Measurements from ENCODE around the gene HNRNPA2B1. TPM values are rescaled to one million over a fixed set of nuclear protein-coding genes. Genes with fewer than 3 reads are reported as not detected.

The HNRNPA2B1 gene
- total and polyA plus RNA-seq, 2 donors (not counting 1 experiment from before 2014, with no cell fraction given) = 167 to 524 TPM

- no peaks in the 10 kb centered on the region for H3K27me3 Mint-ChIP-seq
- peak overlapping the region; percentile 82 for H3K4me2 ChIP-seq (replicated peaks; ENCODE audit: low read depth, low read length, poor library complexity, severe bottlenecking)
- H3K4me1 Mint-ChIP-seq = peaks cover 52% of the 10 kb centered on the region
- H3K36me3 ChIP-seq (replicated peaks in 1 of 2; ENCODE audit: control extremely low read depth in 1 of 2, control insufficient read depth in 1 of 2, extremely low read depth in 1 of 2, insufficient read depth in 2 of 2, low read length in 1 of 2) = peaks cover 0 to 51% of the 10 kb centered on the region in 2 experiments
- H4K20me1 ChIP-seq (ENCODE audit: control insufficient read depth, insufficient read depth, low read length, poor library complexity, severe bottlenecking) = peaks cover 67% of the 10 kb centered on the region
- H3K27ac Mint-ChIP-seq = peak overlapping the region; percentile 100
- DNase-seq = no peak
- H3K4me3 Mint-ChIP-seq = peak overlapping the region; percentile 99
- ChIA-PET CTCF (interaction anchor here (0.7 to 9.6 kb wide), 32 partner anchors 8 to 308 kb away, joined by 3 to 114 read pairs (median 4); partner anchors contain the start of genes NFE2L3 and SNX10), POLR2A (interaction anchor here (0.6 to 3.3 kb wide), 4 partner anchors 10 to 160 kb away, joined by 9 to 15 read pairs (median 12); no protein-coding TSS in a partner anchor)
- no peak overlapping the region for H2AFZ ChIP-seq (ENCODE audit: insufficient read depth, low read depth, low read length, poor library complexity, severe bottlenecking)
- intact Hi-C loops (cut with micrococcal nuclease) = loop anchor here (1.0 to 10.0 kb wide), 4 partner anchors 45 to 966 kb away; partner anchors contain the start of gene HOXA9
- ATAC-seq (ENCODE audit: low read depth) = no peak
- H3K9me3 Mint-ChIP-seq (ENCODE audit: insufficient read depth) = no peaks in the 10 kb centered on the region
- peaks cover 45 to 48% of the 10 kb centered on the region in 2 donors for H3K4me1 ChIP-seq (ENCODE audit: control insufficient read depth in 2 of 2, insufficient read depth in 2 of 2, low read length in 2 of 2)
- H3K9ac ChIP-seq (ENCODE audit: low read length) = peak overlapping the region; percentile 100
- no peaks in the 10 kb centered on the region for H3K9me3 ChIP-seq (ENCODE audit: control extremely low read depth in 1 of 3, control insufficient read depth in 2 of 3, insufficient read depth in 1 of 3, low read length in 2 of 3)
- H3K27me3 ChIP-seq (replicated peaks in 1 of 4; ENCODE audit: control extremely low read depth in 1 of 4, control insufficient read depth in 3 of 4, insufficient read depth in 4 of 4, low read length in 3 of 4) = no peaks in the 10 kb centered on the region
- 0% methylated on average over 1 of the region's 7 CpGs for WGBS (ENCODE audit: insufficient coverage)
- H3K4me3 ChIP-seq (ENCODE audit: control extremely low read depth in 1 of 5, extremely low read depth in 1 of 5, insufficient read depth in 1 of 5, low read depth in 2 of 5, low read length in 4 of 5) = peak overlapping the region; percentile 80 to 100 (median 100)
- peak overlapping the region; percentile 97 to 99 for H3K27ac ChIP-seq (ENCODE audit: low read length in 2 of 2)
- TF ChIP-seq, protein P1, sequence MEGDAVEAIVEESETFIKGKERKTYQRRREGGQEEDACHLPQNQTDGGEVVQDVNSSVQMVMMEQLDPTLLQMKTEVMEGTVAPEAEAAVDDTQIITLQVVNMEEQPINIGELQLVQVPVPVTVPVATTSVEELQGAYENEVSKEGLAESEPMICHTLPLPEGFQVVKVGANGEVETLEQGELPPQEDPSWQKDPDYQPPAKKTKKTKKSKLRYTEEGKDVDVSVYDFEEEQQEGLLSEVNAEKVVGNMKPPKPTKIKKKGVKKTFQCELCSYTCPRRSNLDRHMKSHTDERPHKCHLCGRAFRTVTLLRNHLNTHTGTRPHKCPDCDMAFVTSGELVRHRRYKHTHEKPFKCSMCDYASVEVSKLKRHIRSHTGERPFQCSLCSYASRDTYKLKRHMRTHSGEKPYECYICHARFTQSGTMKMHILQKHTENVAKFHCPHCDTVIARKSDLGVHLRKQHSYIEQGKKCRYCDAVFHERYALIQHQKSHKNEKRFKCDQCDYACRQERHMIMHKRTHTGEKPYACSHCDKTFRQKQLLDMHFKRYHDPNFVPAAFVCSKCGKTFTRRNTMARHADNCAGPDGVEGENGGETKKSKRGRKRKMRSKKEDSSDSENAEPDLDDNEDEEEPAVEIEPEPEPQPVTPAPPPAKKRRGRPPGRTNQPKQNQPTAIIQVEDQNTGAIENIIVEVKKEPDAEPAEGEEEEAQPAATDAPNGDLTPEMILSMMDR (IDR thresholded peaks at IDR 0.05) = no peak
- no peak for TF ChIP-seq EZH2 (IDR thresholded peaks at IDR 0.05; ENCODE audit: borderline replicate concordance, insufficient read depth, low read depth, low read length, poor library complexity, severe bottlenecking)
- H3K79me2 ChIP-seq (ENCODE audit: control insufficient read depth, insufficient read depth, low read length) = peaks cover 86% of the 10 kb centered on the region
Measured at GRCh38 chr7:26198781-26199169, 1.8 kb downstream of the HNRNPA2B1 start.

GRCh38 chr7:26198133-26198780, 2.3 kb downstream of the HNRNPA2B1 start:
- H3K4me2 ChIP-seq (replicated peaks; ENCODE audit: low read depth, low read length, poor library complexity, severe bottlenecking) = peak overlapping the region; percentile 82
- H3K4me3 Mint-ChIP-seq = peak overlapping the region; percentile 99
- H3K4me3 ChIP-seq (ENCODE audit: control extremely low read depth in 1 of 5, extremely low read depth in 1 of 5, insufficient read depth in 1 of 5, low read depth in 2 of 5, low read length in 4 of 5) = peak overlapping the region; percentile 80 to 100 (median 100)
- ATAC-seq (ENCODE audit: low read depth) = no peak
- no peak for TF ChIP-seq EZH2 (IDR thresholded peaks at IDR 0.05; ENCODE audit: borderline replicate concordance, insufficient read depth, low read depth, low read length, poor library complexity, severe bottlenecking)
- TF ChIP-seq, protein P1 (IDR thresholded peaks at IDR 0.05) = peak; percentile 95
- peak; percentile 66 for DNase-seq
- H3K9ac ChIP-seq (ENCODE audit: low read length) = peak overlapping the region; percentile 100
- H3K9me3 Mint-ChIP-seq (ENCODE audit: insufficient read depth) = no peaks in the 10 kb centered on the region
- peak overlapping the region; percentile 27 for H3K27ac Mint-ChIP-seq
- H4K20me1 ChIP-seq (ENCODE audit: control insufficient read depth, insufficient read depth, low read length, poor library complexity, severe bottlenecking) = peaks cover 72% of the 10 kb centered on the region
- WGBS (ENCODE audit: insufficient coverage) = 0% methylated on average over 1 of the region's 6 CpGs
- no peak overlapping the region for H2AFZ ChIP-seq (ENCODE audit: insufficient read depth, low read depth, low read length, poor library complexity, severe bottlenecking)
- H3K36me3 ChIP-seq (replicated peaks in 1 of 2; ENCODE audit: control extremely low read depth in 1 of 2, control insufficient read depth in 1 of 2, extremely low read depth in 1 of 2, insufficient read depth in 2 of 2, low read length in 1 of 2) = peaks cover 0 to 56% of the 10 kb centered on the region in 2 experiments
- H3K4me1 Mint-ChIP-seq = peaks cover 52% of the 10 kb centered on the region
- ChIA-PET CTCF (interaction anchor here (0.7 to 9.6 kb wide), 39 partner anchors 9 to 308 kb away, joined by 3 to 114 read pairs (median 4); partner anchors contain the start of genes NFE2L3 and SNX10), POLR2A (interaction anchor here (0.6 to 3.3 kb wide), 5 partner anchors 10 to 160 kb away, joined by 3 to 15 read pairs (median 11); partner anchors contain the start of gene NFE2L3)
- no peaks in the 10 kb centered on the region for H3K27me3 ChIP-seq (replicated peaks in 1 of 4; ENCODE audit: control extremely low read depth in 1 of 4, control insufficient read depth in 3 of 4, insufficient read depth in 4 of 4, low read length in 3 of 4)
- intact Hi-C loops (cut with micrococcal nuclease) = loop anchor here (1.0 to 10.0 kb wide), 3 partner anchors 107 to 967 kb away; partner anchors contain the start of gene HOXA9
- H3K27me3 Mint-ChIP-seq = no peaks in the 10 kb centered on the region
- H3K27ac ChIP-seq (ENCODE audit: low read length in 2 of 2) = peak overlapping the region; percentile 2 to 97
- peaks cover 86% of the 10 kb centered on the region for H3K79me2 ChIP-seq (ENCODE audit: control insufficient read depth, insufficient read depth, low read length)
- H3K4me1 ChIP-seq (ENCODE audit: control insufficient read depth in 2 of 2, insufficient read depth in 2 of 2, low read length in 2 of 2) = peaks cover 46 to 48% of the 10 kb centered on the region in 2 donors
- H3K9me3 ChIP-seq (ENCODE audit: control extremely low read depth in 1 of 3, control insufficient read depth in 2 of 3, insufficient read depth in 1 of 3, low read length in 2 of 3) = no peaks in the 10 kb centered on the region

Data from B cell (primary cell).